ENCODE data around the gene GRB7. TPM values are rescaled to one million over a fixed set of nuclear protein-coding genes. Genes with fewer than 3 reads are reported as not detected.

The GRB7 gene
- total and polyA plus RNA-seq, 9 of the 15 experiments (the other 6 are each of a cell fraction or from before 2014, with no cell fraction given) = 0.04 to 6.2 (median 2.2) TPM

DNA sequence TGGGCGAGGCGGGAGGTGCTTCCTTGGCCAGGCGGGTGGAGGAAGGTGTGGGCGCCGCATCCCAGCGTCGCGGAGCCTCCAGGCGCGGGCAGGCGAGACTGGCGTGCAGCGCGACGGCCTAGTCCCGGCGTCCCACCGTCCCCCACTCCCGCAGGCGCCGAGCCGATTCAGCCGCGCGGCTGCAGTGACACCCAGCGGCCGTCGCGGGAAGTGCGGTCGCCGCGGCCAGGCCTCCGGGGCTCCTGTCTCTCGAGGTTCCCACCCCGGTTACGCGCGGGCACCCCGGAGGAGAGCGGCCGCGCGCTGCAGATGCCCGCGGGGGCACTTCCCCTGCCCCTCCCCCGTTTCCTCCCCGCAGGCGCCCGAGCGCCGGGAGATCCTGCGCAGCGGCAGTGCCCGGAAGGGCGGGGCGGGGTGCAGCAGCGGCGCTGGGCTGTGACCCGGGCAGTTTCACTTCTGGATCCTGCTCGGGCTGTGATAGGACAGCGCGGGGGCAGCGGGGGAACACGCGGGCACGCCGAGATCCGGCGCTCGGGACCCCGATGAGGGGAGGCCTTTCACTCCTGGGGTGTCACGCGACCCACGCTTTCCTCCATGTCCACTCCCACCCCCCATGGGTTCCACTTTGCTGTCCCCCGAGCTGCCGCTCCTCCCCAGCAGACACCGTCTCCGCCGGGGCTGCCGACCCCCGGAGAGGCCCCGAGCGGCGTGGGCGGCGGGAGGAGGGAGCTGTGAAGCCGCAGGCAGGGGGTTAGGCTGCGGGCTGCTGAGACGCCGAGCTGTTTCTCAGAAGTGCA is 16.6 kb downstream of the GRB7 start (continued):
- TF ChIP-seq PCBP2 (IDR thresholded peaks at IDR 0.05; ENCODE audit: low read depth, low read length, poor library complexity, severe bottlenecking) (peak; percentile 20), NFIC (IDR thresholded peaks at IDR 0.05) (no peak; the same call in 1 of the 2 replicates), NR4A1 (CRISPR knock-in tag; IDR thresholded peaks at IDR 0.05) (peak; percentile 82; the same call in 1 of the 2 replicates), NR4A1 (tag; IDR thresholded peaks at IDR 0.05) (no peak), HMG20B (CRISPR knock-in tag; IDR thresholded peaks at IDR 0.05) (no peak), YY1 (IDR thresholded peaks at IDR 0.05; ENCODE audit: borderline replicate concordance in 1 of 3, control insufficient read depth in 1 of 3, extremely low read depth in 1 of 3, insufficient read depth in 3 of 3, insufficient read length in 1 of 3, insufficient replicate concordance in 2 of 3, low read depth in 1 of 3, low read length in 2 of 3) (no peak), SOX6 (IDR thresholded peaks at IDR 0.05) (0 out of 2 replicates have a peak, but pooled peaks have one; percentile 9), NR2C2 (CRISPR knock-in tag; IDR thresholded peaks at IDR 0.05) (no peak), NR2C2 (tag; IDR thresholded peaks at IDR 0.05) (peak; percentile 89), KAT7 (CRISPR knock-in tag; IDR thresholded peaks at IDR 0.05; ENCODE audit: borderline replicate concordance) (0 out of 2 replicates have a peak, but pooled peaks have one; percentile 73)
- TF ChIP-seq, protein P1, sequence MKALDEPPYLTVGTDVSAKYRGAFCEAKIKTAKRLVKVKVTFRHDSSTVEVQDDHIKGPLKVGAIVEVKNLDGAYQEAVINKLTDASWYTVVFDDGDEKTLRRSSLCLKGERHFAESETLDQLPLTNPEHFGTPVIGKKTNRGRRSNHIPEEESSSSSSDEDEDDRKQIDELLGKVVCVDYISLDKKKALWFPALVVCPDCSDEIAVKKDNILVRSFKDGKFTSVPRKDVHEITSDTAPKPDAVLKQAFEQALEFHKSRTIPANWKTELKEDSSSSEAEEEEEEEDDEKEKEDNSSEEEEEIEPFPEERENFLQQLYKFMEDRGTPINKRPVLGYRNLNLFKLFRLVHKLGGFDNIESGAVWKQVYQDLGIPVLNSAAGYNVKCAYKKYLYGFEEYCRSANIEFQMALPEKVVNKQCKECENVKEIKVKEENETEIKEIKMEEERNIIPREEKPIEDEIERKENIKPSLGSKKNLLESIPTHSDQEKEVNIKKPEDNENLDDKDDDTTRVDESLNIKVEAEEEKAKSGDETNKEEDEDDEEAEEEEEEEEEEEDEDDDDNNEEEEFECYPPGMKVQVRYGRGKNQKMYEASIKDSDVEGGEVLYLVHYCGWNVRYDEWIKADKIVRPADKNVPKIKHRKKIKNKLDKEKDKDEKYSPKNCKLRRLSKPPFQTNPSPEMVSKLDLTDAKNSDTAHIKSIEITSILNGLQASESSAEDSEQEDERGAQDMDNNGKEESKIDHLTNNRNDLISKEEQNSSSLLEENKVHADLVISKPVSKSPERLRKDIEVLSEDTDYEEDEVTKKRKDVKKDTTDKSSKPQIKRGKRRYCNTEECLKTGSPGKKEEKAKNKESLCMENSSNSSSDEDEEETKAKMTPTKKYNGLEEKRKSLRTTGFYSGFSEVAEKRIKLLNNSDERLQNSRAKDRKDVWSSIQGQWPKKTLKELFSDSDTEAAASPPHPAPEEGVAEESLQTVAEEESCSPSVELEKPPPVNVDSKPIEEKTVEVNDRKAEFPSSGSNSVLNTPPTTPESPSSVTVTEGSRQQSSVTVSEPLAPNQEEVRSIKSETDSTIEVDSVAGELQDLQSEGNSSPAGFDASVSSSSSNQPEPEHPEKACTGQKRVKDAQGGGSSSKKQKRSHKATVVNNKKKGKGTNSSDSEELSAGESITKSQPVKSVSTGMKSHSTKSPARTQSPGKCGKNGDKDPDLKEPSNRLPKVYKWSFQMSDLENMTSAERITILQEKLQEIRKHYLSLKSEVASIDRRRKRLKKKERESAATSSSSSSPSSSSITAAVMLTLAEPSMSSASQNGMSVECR (CRISPR knock-in tag; IDR thresholded peaks at IDR 0.05) = peak; percentile 77; the same call in 1 of the 2 replicates
- TF ChIP-seq, protein P2, sequence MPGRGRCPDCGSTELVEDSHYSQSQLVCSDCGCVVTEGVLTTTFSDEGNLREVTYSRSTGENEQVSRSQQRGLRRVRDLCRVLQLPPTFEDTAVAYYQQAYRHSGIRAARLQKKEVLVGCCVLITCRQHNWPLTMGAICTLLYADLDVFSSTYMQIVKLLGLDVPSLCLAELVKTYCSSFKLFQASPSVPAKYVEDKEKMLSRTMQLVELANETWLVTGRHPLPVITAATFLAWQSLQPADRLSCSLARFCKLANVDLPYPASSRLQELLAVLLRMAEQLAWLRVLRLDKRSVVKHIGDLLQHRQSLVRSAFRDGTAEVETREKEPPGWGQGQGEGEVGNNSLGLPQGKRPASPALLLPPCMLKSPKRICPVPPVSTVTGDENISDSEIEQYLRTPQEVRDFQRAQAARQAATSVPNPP (IDR thresholded peaks at IDR 0.05; ENCODE audit: borderline replicate concordance, insufficient read depth, insufficient read length) = no peak
- TF ChIP-seq, protein P3, sequence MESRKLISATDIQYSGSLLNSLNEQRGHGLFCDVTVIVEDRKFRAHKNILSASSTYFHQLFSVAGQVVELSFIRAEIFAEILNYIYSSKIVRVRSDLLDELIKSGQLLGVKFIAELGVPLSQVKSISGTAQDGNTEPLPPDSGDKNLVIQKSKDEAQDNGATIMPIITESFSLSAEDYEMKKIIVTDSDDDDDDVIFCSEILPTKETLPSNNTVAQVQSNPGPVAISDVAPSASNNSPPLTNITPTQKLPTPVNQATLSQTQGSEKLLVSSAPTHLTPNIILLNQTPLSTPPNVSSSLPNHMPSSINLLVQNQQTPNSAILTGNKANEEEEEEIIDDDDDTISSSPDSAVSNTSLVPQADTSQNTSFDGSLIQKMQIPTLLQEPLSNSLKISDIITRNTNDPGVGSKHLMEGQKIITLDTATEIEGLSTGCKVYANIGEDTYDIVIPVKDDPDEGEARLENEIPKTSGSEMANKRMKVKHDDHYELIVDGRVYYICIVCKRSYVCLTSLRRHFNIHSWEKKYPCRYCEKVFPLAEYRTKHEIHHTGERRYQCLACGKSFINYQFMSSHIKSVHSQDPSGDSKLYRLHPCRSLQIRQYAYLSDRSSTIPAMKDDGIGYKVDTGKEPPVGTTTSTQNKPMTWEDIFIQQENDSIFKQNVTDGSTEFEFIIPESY (CRISPR knock-in tag; IDR thresholded peaks at IDR 0.05) = peak; percentile 84
- TF ChIP-seq, protein P4, sequence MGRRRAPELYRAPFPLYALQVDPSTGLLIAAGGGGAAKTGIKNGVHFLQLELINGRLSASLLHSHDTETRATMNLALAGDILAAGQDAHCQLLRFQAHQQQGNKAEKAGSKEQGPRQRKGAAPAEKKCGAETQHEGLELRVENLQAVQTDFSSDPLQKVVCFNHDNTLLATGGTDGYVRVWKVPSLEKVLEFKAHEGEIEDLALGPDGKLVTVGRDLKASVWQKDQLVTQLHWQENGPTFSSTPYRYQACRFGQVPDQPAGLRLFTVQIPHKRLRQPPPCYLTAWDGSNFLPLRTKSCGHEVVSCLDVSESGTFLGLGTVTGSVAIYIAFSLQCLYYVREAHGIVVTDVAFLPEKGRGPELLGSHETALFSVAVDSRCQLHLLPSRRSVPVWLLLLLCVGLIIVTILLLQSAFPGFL (CRISPR knock-in tag; IDR thresholded peaks at IDR 0.05) = no peak
- TF ChIP-seq, protein P5, sequence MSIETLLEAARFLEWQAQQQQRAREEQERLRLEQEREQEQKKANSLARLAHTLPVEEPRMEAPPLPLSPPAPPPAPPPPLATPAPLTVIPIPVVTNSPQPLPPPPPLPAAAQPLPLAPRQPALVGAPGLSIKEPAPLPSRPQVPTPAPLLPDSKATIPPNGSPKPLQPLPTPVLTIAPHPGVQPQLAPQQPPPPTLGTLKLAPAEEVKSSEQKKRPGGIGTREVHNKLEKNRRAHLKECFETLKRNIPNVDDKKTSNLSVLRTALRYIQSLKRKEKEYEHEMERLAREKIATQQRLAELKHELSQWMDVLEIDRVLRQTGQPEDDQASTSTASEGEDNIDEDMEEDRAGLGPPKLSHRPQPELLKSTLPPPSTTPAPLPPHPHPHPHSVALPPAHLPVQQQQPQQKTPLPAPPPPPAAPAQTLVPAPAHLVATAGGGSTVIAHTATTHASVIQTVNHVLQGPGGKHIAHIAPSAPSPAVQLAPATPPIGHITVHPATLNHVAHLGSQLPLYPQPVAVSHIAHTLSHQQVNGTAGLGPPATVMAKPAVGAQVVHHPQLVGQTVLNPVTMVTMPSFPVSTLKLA (conservative IDR thresholded peaks at IDR 0.05) = peak; percentile 32 to 72; a peak in 1 of 4 replicates

Data from K562 (cell line).